ENCODE measurements around the gene JARID2. TPM values are rescaled to one million over a fixed set of nuclear protein-coding genes. Genes with fewer than 3 reads are reported as not detected.
A peak's percentile ranks its signal among the peaks of the same experiment; 100 is the strongest.

The JARID2 gene
- total and polyA plus RNA-seq, 9 of the 15 experiments (the other 6 are each of a cell fraction or from before 2014, with no cell fraction given), result 5.0 to 29.0 (median 15.6) TPM

GRCh38 chr6:15247500-15248450 is 1.9 kb downstream of the JARID2 start (continued):
- TF ChIP-seq RCOR1 (IDR thresholded peaks at IDR 0.05; ENCODE audit: borderline replicate concordance in 1 of 2, low read depth in 2 of 2, low read length in 2 of 2) (peak in 1 of 2 experiments; percentile 10; a peak in 1 of 4 replicates), TSHZ1 (CRISPR knock-in tag; IDR thresholded peaks at IDR 0.05) (no peak), E2F6 (IDR thresholded peaks at IDR 0.05; ENCODE audit: borderline replicate concordance in 1 of 2, extremely low read depth in 1 of 2, insufficient read depth in 1 of 2, insufficient read length in 1 of 2, low read depth in 1 of 2, low read length in 1 of 2, poor library complexity in 1 of 2, severe bottlenecking in 1 of 2) (peak in 1 of 2 experiments; percentile 54), NR4A1 (CRISPR knock-in tag; IDR thresholded peaks at IDR 0.05) (no peak), NR4A1 (tag; IDR thresholded peaks at IDR 0.05) (peak; percentile 22; the same call in 1 of the 2 replicates), HNRNPH1 (optimal IDR thresholded peaks at IDR 0.05; ENCODE audit: low read depth, low read length) (no peak), TCF3 (CRISPR knock-in tag; IDR thresholded peaks at IDR 0.05) (no peak), SRSF1 (IDR thresholded peaks at IDR 0.05; ENCODE audit: low read depth, low read length) (no peak), POLR2G (IDR thresholded peaks at IDR 0.05; ENCODE audit: low read depth, low read length) (peak; percentile 83), ETS1 (conservative IDR thresholded peaks at IDR 0.05; ENCODE audit: control insufficient read depth, low read depth, low read length) (0 out of 2 replicates have a peak, but pooled peaks have one; percentile 37), TRIM24 (IDR thresholded peaks at IDR 0.05) (no peak), HNRNPL (IDR thresholded peaks at IDR 0.05; ENCODE audit: low read depth, low read length) (no peak), PHF21A (IDR thresholded peaks at IDR 0.05; ENCODE audit: borderline replicate concordance, low read depth) (no peak), ZNF780A (CRISPR knock-in tag; IDR thresholded peaks at IDR 0.05) (no peak), MAFK (IDR thresholded peaks at IDR 0.05; ENCODE audit: low read length) (no peak; the same call in 1 of the 2 replicates), MTA1 (IDR thresholded peaks at IDR 0.05; ENCODE audit: borderline replicate concordance) (peak; percentile 7; the same call in 1 of the 2 replicates), ZNF76 (CRISPR knock-in tag; IDR thresholded peaks at IDR 0.05; ENCODE audit: borderline replicate concordance) (no peak), XRCC3 (IDR thresholded peaks at IDR 0.05) (no peak)

Data from K562 (cell line).